ENCODE measurements around the gene ZFP1.
A peak's percentile ranks its signal among the peaks of the same experiment; 100 is the strongest.
"Not testable (repeated sequence)": the region's sequence is repeated elsewhere in the genome, so short reads cannot be mapped to it uniquely, and the experiment has no call there.

The ZFP1 gene

GRCh38 chr16:75113541-75114121 lies 34.7 kb upstream of the ZFP1 start:
- DNase-seq = no peak

GRCh38 chr16:75114179-75114945 lies 34.0 kb upstream of the ZFP1 start:
- no peak for DNase-seq

- DNase-seq = no peak
These were observed 33.1 kb upstream of the ZFP1 start for GRCh38 chr16:75114946-75115825.

GRCh38 chr16:75116081-75116910 lies 32.0 kb upstream of the ZFP1 start, which contains the start of gene LDHD:
Gene LDHD, minus strand, starts transcription at chr16:75116780. Its CDS starts 60 bp downstream, at chr16:75116720.
- peak; percentile 20 for DNase-seq

GRCh38 chr16:75116911-75117245 lies 31.4 kb upstream of the ZFP1 start:
- no peak for DNase-seq

- DNase-seq = no peak
These were observed 29.3 kb upstream of the ZFP1 start for GRCh38 chr16:75118943-75119539.

GRCh38 chr16:75120253-75120652 lies 28.1 kb upstream of the ZFP1 start:
- no peak for DNase-seq

- DNase-seq = no peak
These were observed 26.3 kb upstream of the ZFP1 start for GRCh38 chr16:75121949-75122568.

- no peak for DNase-seq
These were observed 25.7 kb upstream of the ZFP1 start for GRCh38 chr16:75122609-75123008.

GRCh38 chr16:75127713-75128415 lies 20.5 kb upstream of the ZFP1 start:
- no peak for DNase-seq

GRCh38 chr16:75129421-75130149 lies 18.7 kb upstream of the ZFP1 start:
- not testable (repeated sequence) for DNase-seq

GRCh38 chr16:75130150-75130771 lies 18.1 kb upstream of the ZFP1 start:
- no peak for DNase-seq

GRCh38 chr16:75131081-75131480 lies 17.2 kb upstream of the ZFP1 start:
- no peak for DNase-seq

GRCh38 chr16:75138233-75138632 lies 10.1 kb upstream of the ZFP1 start:
- no peak for DNase-seq

- no peak for DNase-seq
These were observed 9.7 kb upstream of the ZFP1 start for GRCh38 chr16:75138636-75139035.

GRCh38 chr16:75139498-75139897 lies 8.8 kb upstream of the ZFP1 start:
- DNase-seq = no peak

- no peak for DNase-seq
These were observed 4.4 kb upstream of the ZFP1 start for GRCh38 chr16:75143941-75144340.

- DNase-seq = no peak
These were observed 385 bp upstream of the ZFP1 start for GRCh38 chr16:75147968-75148310.

GRCh38 chr16:75151798-75152197 lies 3.5 kb downstream of the ZFP1 start:
- no peak for DNase-seq

- no peak for DNase-seq
These were observed 4.3 kb downstream of the ZFP1 start for GRCh38 chr16:75152635-75153034.

All from GOT3 (cell line).